ENCODE results near the gene GABRA6. TPM values are rescaled to one million over a fixed set of nuclear protein-coding genes. Genes with fewer than 3 reads are reported as not detected.
A peak's percentile ranks its signal among the peaks of the same experiment; 100 is the strongest.
"Not testable (repeated sequence)": the region's sequence is repeated elsewhere in the genome, so short reads cannot be mapped to it uniquely, and the experiment has no call there.

GABRA6 gene
- not detected for polyA plus RNA-seq
- long read RNA-seq, donor 1: 0 reads
- long read RNA-seq, donor 2: 0 reads
- long read RNA-seq, donor 3: 0 reads
- long read RNA-seq, donor 4: 0 reads
- long read RNA-seq, donor 5: 0 reads
- long read RNA-seq, donor 6: 0 reads
- long read RNA-seq, donor 7: 0 reads
- long read RNA-seq, donor 8: 0 reads
- long read RNA-seq, donor 9: 0 reads
- long read RNA-seq, donor 10: 0 reads
- long read RNA-seq, donor 11: 0 reads

- no peaks in the 10 kb centered on the region for H3K4me1 ChIP-seq (ENCODE audit: control insufficient read depth, insufficient read depth, low read length)
- no peak within 1 kb of the TSS for H3K27ac ChIP-seq (ENCODE audit: low read length)
- no peaks in the 10 kb centered on the region for H3K9me3 ChIP-seq (ENCODE audit: control insufficient read depth, low read depth, low read length)
- H3K36me3 ChIP-seq (ENCODE audit: control insufficient read depth, insufficient read depth, low read length): no peaks in the 10 kb centered on the region
- DNase-seq: no peak
- no peak within 1 kb of the TSS for H3K4me3 ChIP-seq (ENCODE audit: low read length)
- H3K27me3 ChIP-seq (ENCODE audit: control insufficient read depth, insufficient read depth, low read length): no peaks in the 10 kb centered on the region
- WGBS (ENCODE audit: insufficient coverage, low lambda C conversion rate): 32% methylated on average over 3 of the region's 4 CpGs
Observed at GRCh38 chr5:161685461-161685860, at the start of gene GABRA6. GABRA6 (plus strand) TSS chr5:161685721; CDS start chr5:161685990, 269 bp downstream.

GRCh38 chr5:161637591-161637990 lies 47.9 kb upstream of the GABRA6 start:
- no CpG with 5 or more reads among the region's 1 CpG for WGBS (ENCODE audit: insufficient coverage, low lambda C conversion rate)
- Histone ChIP-seq H3K27ac (ENCODE audit: low read length) (no peak overlapping the region), H3K36me3 (ENCODE audit: control insufficient read depth, insufficient read depth, low read length) (no peaks in the 10 kb centered on the region), H3K27me3 (ENCODE audit: control insufficient read depth, insufficient read depth, low read length) (no peaks in the 10 kb centered on the region), H3K4me3 (ENCODE audit: low read length) (no peak overlapping the region), H3K9me3 (ENCODE audit: control insufficient read depth, low read depth, low read length) (no peaks in the 10 kb centered on the region), H3K4me1 (ENCODE audit: control insufficient read depth, insufficient read depth, low read length) (no peaks in the 10 kb centered on the region)
- DNase-seq: no peak

- Histone ChIP-seq H3K27me3 (ENCODE audit: control insufficient read depth, insufficient read depth, low read length) (no peaks in the 10 kb centered on the region), H3K4me1 (ENCODE audit: control insufficient read depth, insufficient read depth, low read length) (no peaks in the 10 kb centered on the region), H3K36me3 (ENCODE audit: control insufficient read depth, insufficient read depth, low read length) (no peaks in the 10 kb centered on the region), H3K27ac (ENCODE audit: low read length) (no peak overlapping the region), H3K9me3 (ENCODE audit: control insufficient read depth, low read depth, low read length) (no peaks in the 10 kb centered on the region), H3K4me3 (ENCODE audit: low read length) (no peak overlapping the region)
- WGBS (ENCODE audit: insufficient coverage, low lambda C conversion rate): 50% methylated on average over 2 of the region's 4 CpGs
- no peak for DNase-seq
Observed at GRCh38 chr5:161641444-161641843, 44.1 kb upstream of the GABRA6 start.

- H3K4me1 ChIP-seq (ENCODE audit: control insufficient read depth, insufficient read depth, low read length): no peaks in the 10 kb centered on the region
- H3K27ac ChIP-seq (ENCODE audit: low read length): no peak overlapping the region
- H3K27me3 ChIP-seq (ENCODE audit: control insufficient read depth, insufficient read depth, low read length): no peaks in the 10 kb centered on the region
- DNase-seq: no peak
- 89% methylated on average over 1 of the region's 1 CpG for WGBS (ENCODE audit: insufficient coverage, low lambda C conversion rate)
- no peak overlapping the region for H3K4me3 ChIP-seq (ENCODE audit: low read length)
- H3K36me3 ChIP-seq (ENCODE audit: control insufficient read depth, insufficient read depth, low read length): no peaks in the 10 kb centered on the region
- no peaks in the 10 kb centered on the region for H3K9me3 ChIP-seq (ENCODE audit: control insufficient read depth, low read depth, low read length)
Observed at GRCh38 chr5:161645264-161645663, 40.3 kb upstream of the GABRA6 start.

- H3K36me3 ChIP-seq (ENCODE audit: control insufficient read depth, insufficient read depth, low read length); H3K9me3 ChIP-seq (ENCODE audit: control insufficient read depth, low read depth, low read length); DNase-seq; H3K27me3 ChIP-seq (ENCODE audit: control insufficient read depth, insufficient read depth, low read length); H3K4me3 ChIP-seq (ENCODE audit: low read length); H3K4me1 ChIP-seq (ENCODE audit: control insufficient read depth, insufficient read depth, low read length); H3K27ac ChIP-seq (ENCODE audit: low read length): not testable (repeated sequence)
- no CpG with 5 or more reads among the region's 8 CpGs for WGBS (ENCODE audit: insufficient coverage, low lambda C conversion rate)
Observed at GRCh38 chr5:161651926-161652325, 33.6 kb upstream of the GABRA6 start.

GRCh38 chr5:161660806-161661205 lies 24.7 kb upstream of the GABRA6 start:
- Histone ChIP-seq H3K4me1 (ENCODE audit: control insufficient read depth, insufficient read depth, low read length) (no peaks in the 10 kb centered on the region), H3K36me3 (ENCODE audit: control insufficient read depth, insufficient read depth, low read length) (no peaks in the 10 kb centered on the region), H3K4me3 (ENCODE audit: low read length) (no peak overlapping the region), H3K27me3 (ENCODE audit: control insufficient read depth, insufficient read depth, low read length) (no peaks in the 10 kb centered on the region), H3K9me3 (ENCODE audit: control insufficient read depth, low read depth, low read length) (no peaks in the 10 kb centered on the region), H3K27ac (ENCODE audit: low read length) (no peak overlapping the region)
- no peak for DNase-seq
- no CpG with 5 or more reads among the region's 12 CpGs for WGBS (ENCODE audit: insufficient coverage, low lambda C conversion rate)

- Histone ChIP-seq H3K27ac (ENCODE audit: low read length) (no peak overlapping the region), H3K4me3 (ENCODE audit: low read length) (no peak overlapping the region), H3K9me3 (ENCODE audit: control insufficient read depth, low read depth, low read length) (no peaks in the 10 kb centered on the region), H3K27me3 (ENCODE audit: control insufficient read depth, insufficient read depth, low read length) (no peaks in the 10 kb centered on the region), H3K36me3 (ENCODE audit: control insufficient read depth, insufficient read depth, low read length) (no peaks in the 10 kb centered on the region), H3K4me1 (ENCODE audit: control insufficient read depth, insufficient read depth, low read length) (no peaks in the 10 kb centered on the region)
- no peak for DNase-seq
Observed at GRCh38 chr5:161663431-161663830, 22.1 kb upstream of the GABRA6 start.

- peak in 1 of 2 donors; percentile 18 for DNase-seq
- Histone ChIP-seq H3K4me3 (ENCODE audit: low read length) (no peak overlapping the region), H3K36me3 (ENCODE audit: control insufficient read depth, insufficient read depth, low read length) (no peaks in the 10 kb centered on the region), H3K4me1 (ENCODE audit: control insufficient read depth, insufficient read depth, low read length) (no peaks in the 10 kb centered on the region), H3K9me3 (ENCODE audit: control insufficient read depth, low read depth, low read length) (no peaks in the 10 kb centered on the region), H3K27ac (ENCODE audit: low read length) (no peak overlapping the region), H3K27me3 (ENCODE audit: control insufficient read depth, insufficient read depth, low read length) (no peaks in the 10 kb centered on the region)
- WGBS (ENCODE audit: insufficient coverage, low lambda C conversion rate): no CpG with 5 or more reads among the region's 2 CpGs
Observed at GRCh38 chr5:161676103-161676502, 9.4 kb upstream of the GABRA6 start.

- WGBS (ENCODE audit: insufficient coverage, low lambda C conversion rate): no CpG with 5 or more reads among the region's 8 CpGs
- Histone ChIP-seq H3K9me3 (ENCODE audit: control insufficient read depth, low read depth, low read length) (no peaks in the 10 kb centered on the region), H3K27ac (ENCODE audit: low read length) (no peak overlapping the region), H3K36me3 (ENCODE audit: control insufficient read depth, insufficient read depth, low read length) (no peaks in the 10 kb centered on the region), H3K4me1 (ENCODE audit: control insufficient read depth, insufficient read depth, low read length) (no peaks in the 10 kb centered on the region), H3K4me3 (ENCODE audit: low read length) (no peak overlapping the region), H3K27me3 (ENCODE audit: control insufficient read depth, insufficient read depth, low read length) (no peaks in the 10 kb centered on the region)
- no peak for DNase-seq
Observed at GRCh38 chr5:161686149-161686548, 628 bp downstream of the GABRA6 start.

- Histone ChIP-seq H3K36me3 (ENCODE audit: control insufficient read depth, insufficient read depth, low read length) (no peaks in the 10 kb centered on the region), H3K27ac (ENCODE audit: low read length) (no peak overlapping the region), H3K4me3 (ENCODE audit: low read length) (no peak overlapping the region), H3K9me3 (ENCODE audit: control insufficient read depth, low read depth, low read length) (no peaks in the 10 kb centered on the region), H3K4me1 (ENCODE audit: control insufficient read depth, insufficient read depth, low read length) (no peaks in the 10 kb centered on the region), H3K27me3 (ENCODE audit: control insufficient read depth, insufficient read depth, low read length) (no peaks in the 10 kb centered on the region)
- no CpG with 5 or more reads among the region's 3 CpGs for WGBS (ENCODE audit: insufficient coverage, low lambda C conversion rate)
- no peak for DNase-seq
Observed at GRCh38 chr5:161686881-161687280, 1.4 kb downstream of the GABRA6 start.

- WGBS (ENCODE audit: insufficient coverage, low lambda C conversion rate): 100% methylated on average over 2 of the region's 2 CpGs
- Histone ChIP-seq H3K27me3 (ENCODE audit: control insufficient read depth, insufficient read depth, low read length) (no peaks in the 10 kb centered on the region), H3K9me3 (ENCODE audit: control insufficient read depth, low read depth, low read length) (no peaks in the 10 kb centered on the region), H3K4me3 (ENCODE audit: low read length) (no peak overlapping the region), H3K4me1 (ENCODE audit: control insufficient read depth, insufficient read depth, low read length) (no peaks in the 10 kb centered on the region), H3K27ac (ENCODE audit: low read length) (no peak overlapping the region), H3K36me3 (ENCODE audit: control insufficient read depth, insufficient read depth, low read length) (no peaks in the 10 kb centered on the region)
- no peak for DNase-seq
Observed at GRCh38 chr5:161687316-161687715, 1.8 kb downstream of the GABRA6 start.

Measured in large intestine (tissue), 12 donors.